ENCODE measurements around the gene PGRMC2.
"Not testable (repeated sequence)": the region's sequence is repeated elsewhere in the genome, so short reads cannot be mapped to it uniquely, and the experiment has no call there.

PGRMC2 gene

GRCh38 chr4:128249787-128250668 is 37.6 kb downstream of the PGRMC2 start:
- TF ChIP-seq ZFX (IDR thresholded peaks at IDR 0.05; ENCODE audit: borderline replicate concordance) (no peak), CTCF (IDR thresholded peaks at IDR 0.05) (no peak)
- no peak overlapping the region for H3K27ac ChIP-seq

GRCh38 chr4:128247906-128248305 is 39.7 kb downstream of the PGRMC2 start:
- no peak for TF ChIP-seq CTCF (IDR thresholded peaks at IDR 0.05)
- no peak for TF ChIP-seq ZFX (IDR thresholded peaks at IDR 0.05; ENCODE audit: borderline replicate concordance)
- no peak overlapping the region for H3K27ac ChIP-seq

- not testable (repeated sequence) for H3K27ac ChIP-seq
These were observed 42.2 kb downstream of the PGRMC2 start for GRCh38 chr4:128245391-128245790.

- no peak for TF ChIP-seq CTCF (IDR thresholded peaks at IDR 0.05)
- no peak for TF ChIP-seq ZFX (IDR thresholded peaks at IDR 0.05; ENCODE audit: borderline replicate concordance)
- no peak overlapping the region for H3K27ac ChIP-seq
These were observed 43.2 kb downstream of the PGRMC2 start for GRCh38 chr4:128244379-128244778.

GRCh38 chr4:128242601-128243000 is 45.0 kb downstream of the PGRMC2 start:
- no peak overlapping the region for H3K27ac ChIP-seq
- TF ChIP-seq CTCF (IDR thresholded peaks at IDR 0.05) (no peak), ZFX (IDR thresholded peaks at IDR 0.05; ENCODE audit: borderline replicate concordance) (no peak)

- H3K27ac ChIP-seq: no peak overlapping the region
- TF ChIP-seq CTCF (IDR thresholded peaks at IDR 0.05) (no peak), ZFX (IDR thresholded peaks at IDR 0.05; ENCODE audit: borderline replicate concordance) (no peak)
These were observed 45.6 kb downstream of the PGRMC2 start for GRCh38 chr4:128241981-128242380.

GRCh38 chr4:128241425-128241913 is 46.1 kb downstream of the PGRMC2 start:
- no peak overlapping the region for H3K27ac ChIP-seq
- TF ChIP-seq CTCF (IDR thresholded peaks at IDR 0.05): no peak
- no peak for TF ChIP-seq ZFX (IDR thresholded peaks at IDR 0.05; ENCODE audit: borderline replicate concordance)
